ENCODE data around the gene HOXB3. TPM values are rescaled to one million over a fixed set of nuclear protein-coding genes. Genes with fewer than 3 reads are reported as not detected.

Gene HOXB3
- total RNA-seq, 1 experiment from 2014 or later, result not detected

GRCh38 chr17:48541577-48542113 is 48.4 kb downstream of the HOXB3 start:
- Mint-ChIP-seq H3K9me3 (peaks cover 0 to 14% of the 10 kb centered on the region in 2 experiments; a peak in 2 of 5 replicates), H3K4me3 (peak overlapping the region; percentile 56 to 78), H3K4me1 (peaks cover 22 to 43% of the 10 kb centered on the region in 2 experiments), H3K36me3 (ENCODE audit: insufficient read depth in 1 of 3, low read depth in 3 of 3) (no peaks in the 10 kb centered on the region; a peak in 1 of 7 replicates), H3K27ac (no peak overlapping the region; a peak in 1 of 7 replicates), H3K27me3 (ENCODE audit: low read depth) (peaks cover 98% of the 10 kb centered on the region)
- H2BK120ac ChIP-seq (ENCODE audit: low read depth, low read length, poor library complexity, severe bottlenecking), result no peak overlapping the region
- H3K9ac ChIP-seq (ENCODE audit: extremely low read depth, insufficient read length, low read length), result no peak overlapping the region
- DNase-seq, result peak; percentile 67
- H4K5ac ChIP-seq (ENCODE audit: insufficient read length, low read depth, low read length), result no peak overlapping the region
- H3K79me2 ChIP-seq (ENCODE audit: insufficient read depth, low read length), result no peaks in the 10 kb centered on the region
- peaks cover 66% of the 10 kb centered on the region for H3K27me3 ChIP-seq (ENCODE audit: insufficient read depth, low read length)
- no peak overlapping the region for H3T11ph ChIP-seq (ENCODE audit: low read length)
- peaks cover 6% of the 10 kb centered on the region for H3K23me2 ChIP-seq (ENCODE audit: insufficient read length, low read depth, low read length, poor library complexity, severe bottlenecking)
- no peaks in the 10 kb centered on the region for H4K20me1 ChIP-seq (ENCODE audit: control insufficient read depth, insufficient read depth, insufficient read length)
- no peak overlapping the region for H3K56ac ChIP-seq (ENCODE audit: insufficient read length, low read depth, low read length)
- H3K4ac ChIP-seq (ENCODE audit: low read depth, low read length), result no peak overlapping the region
- H3K4me1 ChIP-seq (ENCODE audit: insufficient read depth, low read length), result no peaks in the 10 kb centered on the region
- no peak overlapping the region for H3K18ac ChIP-seq (ENCODE audit: insufficient read length, low read depth, low read length)
- no peak overlapping the region for H3K27ac ChIP-seq (ENCODE audit: insufficient read length, low read depth, low read length)
- no peak overlapping the region for H2BK12ac ChIP-seq (ENCODE audit: insufficient read length, low read depth, low read length)
- no peak overlapping the region for H2BK20ac ChIP-seq (ENCODE audit: low read depth, low read length, poor library complexity, severe bottlenecking)
- peak overlapping the region; percentile 89 for H3K4me2 ChIP-seq (ENCODE audit: insufficient read depth, insufficient read length, low read length)
- H2AFZ ChIP-seq (ENCODE audit: low read length), result no peak overlapping the region
- no peak overlapping the region for H2BK5ac ChIP-seq (ENCODE audit: insufficient read length, low read length)
- no peaks in the 10 kb centered on the region for H3K79me1 ChIP-seq (ENCODE audit: insufficient read depth, low read depth, low read length, poor library complexity, severe bottlenecking)
- no peak overlapping the region; the same call in 1 of the 2 replicates for H3K14ac ChIP-seq (ENCODE audit: insufficient read depth, low read length)
- no CpG with 5 or more reads among the region's 36 CpGs for WGBS (ENCODE audit: extremely low coverage, insufficient read length, low lambda C conversion rate)
- TF ChIP-seq, protein P1, sequence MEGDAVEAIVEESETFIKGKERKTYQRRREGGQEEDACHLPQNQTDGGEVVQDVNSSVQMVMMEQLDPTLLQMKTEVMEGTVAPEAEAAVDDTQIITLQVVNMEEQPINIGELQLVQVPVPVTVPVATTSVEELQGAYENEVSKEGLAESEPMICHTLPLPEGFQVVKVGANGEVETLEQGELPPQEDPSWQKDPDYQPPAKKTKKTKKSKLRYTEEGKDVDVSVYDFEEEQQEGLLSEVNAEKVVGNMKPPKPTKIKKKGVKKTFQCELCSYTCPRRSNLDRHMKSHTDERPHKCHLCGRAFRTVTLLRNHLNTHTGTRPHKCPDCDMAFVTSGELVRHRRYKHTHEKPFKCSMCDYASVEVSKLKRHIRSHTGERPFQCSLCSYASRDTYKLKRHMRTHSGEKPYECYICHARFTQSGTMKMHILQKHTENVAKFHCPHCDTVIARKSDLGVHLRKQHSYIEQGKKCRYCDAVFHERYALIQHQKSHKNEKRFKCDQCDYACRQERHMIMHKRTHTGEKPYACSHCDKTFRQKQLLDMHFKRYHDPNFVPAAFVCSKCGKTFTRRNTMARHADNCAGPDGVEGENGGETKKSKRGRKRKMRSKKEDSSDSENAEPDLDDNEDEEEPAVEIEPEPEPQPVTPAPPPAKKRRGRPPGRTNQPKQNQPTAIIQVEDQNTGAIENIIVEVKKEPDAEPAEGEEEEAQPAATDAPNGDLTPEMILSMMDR (conservative IDR thresholded peaks at IDR 0.05), result no peak
- H2AK5ac ChIP-seq (ENCODE audit: insufficient read length, low read length), result no peak overlapping the region
- H4K8ac ChIP-seq (replicated peaks; ENCODE audit: insufficient read length, low read depth, low read length), result no peak overlapping the region
- no peaks in the 10 kb centered on the region for H3K9me3 ChIP-seq (ENCODE audit: control insufficient read depth, low read depth, low read length)
- no peak overlapping the region for H4K91ac ChIP-seq (ENCODE audit: insufficient read length, low read depth, low read length)
- H2BK15ac ChIP-seq (ENCODE audit: low read depth, low read length), result no peak overlapping the region
- H3K23ac ChIP-seq (ENCODE audit: insufficient read length, low read depth, low read length), result no peak overlapping the region
